Esophagus muscularis mucosa (tissue), 3 donors: Measurements from ENCODE around the gene CHKA.

Experiments used
- CTCF ChIP-seq, 3 experiments: fragments of 200-600 bp in 2 of 3; fragments of 450-650 bp in 1 of 3; sonication (generic) in 2 of 3; IDR thresholded peaks; one replicate each; pipeline ENCODE4 v1.5.1; 2017 to 2019; ENCODE audit warnings: antibody characterized with exemption in 3 of 3, mild to moderate bottlenecking in 2 of 3, moderate library complexity in 1 of 3
- POLR2A ChIP-seq: fragments of 450-650 bp; IDR thresholded peaks from one replicate; pipeline ENCODE4 v1.6.1; 2017; ENCODE audit warnings: antibody characterized with exemption, moderate library complexity, mild to moderate bottlenecking, low read depth

GRCh38 chr11:68146704-68147474, 25.7 kb upstream of the CHKA start:
- TF ChIP-seq CTCF (IDR thresholded peaks at IDR 0.05) (no peak), POLR2A (no peak)
